Renal cortical epithelial cell (primary cell): ENCODE measurements around the gene WDR90. TPM values are rescaled to one million over a fixed set of nuclear protein-coding genes. Genes with fewer than 3 reads are reported as not detected.

ENCODE experiments used
- DNase-seq: peaks from one replicate; pipeline ENCODE4 v3.0.0-alpha.2; 2011; ENCODE audit warnings: low read depth
- total RNA-seq: library from RNA; depleted of rRNA; stranded (reverse); fragments of >200 nt; gene quantifications from 2 replicates; pipeline ENCODE4 v1.2.3, GENCODE V29; 2014

WDR90 gene
- total RNA-seq, 1 donor from 2014 or later = 18.5 TPM

DNA sequence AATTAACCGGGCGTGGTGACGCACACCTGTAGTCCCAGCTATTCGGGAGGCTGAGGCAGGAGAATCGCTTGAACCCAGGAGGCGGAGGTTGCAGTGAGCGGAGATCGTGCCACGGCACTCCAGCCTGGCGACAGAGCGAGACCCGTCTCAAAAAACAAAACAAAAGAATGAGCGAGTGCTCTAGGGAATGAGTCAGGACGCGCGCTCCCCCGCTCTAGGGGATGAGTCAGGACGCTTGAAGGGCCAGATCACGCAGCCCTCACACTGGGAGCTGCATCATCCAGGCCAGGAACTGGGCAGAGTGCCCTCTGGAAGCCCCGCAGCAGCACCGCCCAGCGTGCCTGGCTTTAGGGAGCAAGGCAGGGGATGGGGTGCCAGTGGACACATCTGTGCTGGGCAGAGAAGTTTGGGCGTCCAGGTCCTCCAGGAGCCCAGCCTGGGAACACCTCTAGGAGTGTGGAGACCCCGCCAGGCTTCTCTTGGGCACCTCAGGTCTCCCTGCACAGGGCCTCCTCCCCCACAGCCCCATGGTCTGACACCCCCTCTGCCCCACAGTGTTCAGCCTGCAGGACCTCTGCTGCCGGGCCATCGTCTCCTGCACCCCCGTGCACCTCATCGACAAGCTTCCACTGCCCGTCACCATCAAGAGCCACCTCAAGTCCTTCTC, 22.2 kb upstream of the WDR90 start:
- DNase-seq = peak; percentile 88

- peak; percentile 63 for DNase-seq
Measured at GRCh38 chr16:627454-628239, 21.5 kb upstream of the WDR90 start.

GRCh38 chr16:628321-629061, 20.7 kb upstream of the WDR90 start:
- DNase-seq = no peak

GRCh38 chr16:629185-629832, 19.9 kb upstream of the WDR90 start:
- no peak for DNase-seq

DNA sequence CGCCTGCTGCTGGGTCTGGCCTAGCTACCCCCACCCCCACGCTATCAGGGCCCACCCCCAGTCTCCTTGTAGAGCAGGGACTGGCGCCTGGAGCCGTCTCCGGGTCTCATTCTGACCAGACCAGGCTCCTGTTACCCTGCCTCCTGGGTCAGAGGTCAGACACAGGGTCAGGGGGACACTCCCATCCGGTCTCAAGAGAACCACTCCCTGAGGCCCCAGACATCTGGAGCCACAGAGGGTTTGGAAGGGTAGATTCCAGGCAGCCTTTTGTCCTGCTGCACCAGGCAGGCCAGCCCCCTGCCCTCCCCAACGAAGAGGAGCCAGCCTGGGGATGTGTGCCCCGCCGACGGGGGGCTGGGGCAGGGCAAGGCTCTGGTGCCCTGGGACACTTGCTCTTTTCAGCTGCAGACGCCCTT, 19.3 kb upstream of the WDR90 start:
- no peak for DNase-seq

DNA sequence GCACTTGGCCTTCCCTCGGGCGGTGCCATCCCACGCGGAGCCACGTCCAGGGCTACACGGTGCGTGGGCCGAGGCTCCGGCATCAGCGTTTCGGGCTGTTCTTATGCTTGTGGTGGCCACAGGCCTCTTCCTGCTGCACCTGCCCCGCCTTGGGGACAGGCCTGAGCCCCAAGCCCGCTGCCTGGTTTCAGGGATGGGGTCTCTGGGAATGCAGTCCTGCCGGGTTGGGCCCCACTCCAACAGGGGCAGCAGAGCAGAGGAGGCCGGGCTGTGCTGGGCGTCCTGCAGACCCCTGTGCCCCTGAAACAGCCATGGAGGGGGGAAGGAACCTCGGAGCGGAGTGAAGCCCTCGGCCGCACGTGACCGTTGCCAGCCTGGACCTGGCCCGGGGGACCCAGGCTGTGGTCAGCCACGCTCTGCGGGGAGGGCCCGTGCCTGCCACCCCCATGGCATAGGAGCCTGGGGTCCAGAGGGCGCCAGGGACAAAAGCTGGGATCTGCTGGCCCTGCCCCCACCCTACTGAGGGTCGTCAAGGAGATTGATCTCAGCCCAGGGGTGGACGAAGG, 18.8 kb upstream of the WDR90 start:
- DNase-seq = no peak

DNA sequence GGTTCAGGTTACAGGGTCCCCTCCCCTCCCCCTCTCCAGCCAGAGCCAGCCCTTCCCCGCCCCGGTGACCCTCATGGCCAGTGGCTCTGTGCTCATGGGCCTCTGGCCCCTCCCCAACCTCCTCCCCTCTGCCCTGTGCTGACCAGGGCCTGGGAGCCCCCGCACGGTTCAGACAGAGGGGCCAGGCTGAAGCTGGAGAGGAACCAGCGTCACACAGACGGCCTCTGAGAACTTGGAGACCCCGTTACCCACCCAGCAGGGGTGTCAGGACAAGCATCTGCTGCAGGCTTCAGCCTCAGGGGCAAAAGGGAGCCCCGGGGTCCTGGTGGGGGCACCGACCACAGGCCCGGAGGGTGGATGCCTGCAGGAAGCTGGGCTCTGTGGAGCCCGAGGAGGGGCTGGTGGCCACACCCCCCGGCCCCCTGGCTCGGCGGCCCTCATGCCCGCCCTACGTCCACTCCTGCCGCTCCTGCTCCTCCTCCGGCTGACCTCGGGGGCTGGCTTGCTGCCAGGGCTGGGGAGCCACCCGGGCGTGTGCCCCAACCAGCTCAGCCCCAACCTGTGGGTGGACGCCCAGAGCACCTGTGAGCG, 18.3 kb upstream of the WDR90 start, which contains the start of gene WFIKKN1:
TSS of gene WFIKKN1 (plus strand) at position 171 of the 591 bp plus-strand sequence. CDS start at position 440, 269 bp downstream.
- DNase-seq = no peak

- no peak for DNase-seq
Measured at GRCh38 chr16:631808-632358, 17.3 kb upstream of the WDR90 start.

DNA sequence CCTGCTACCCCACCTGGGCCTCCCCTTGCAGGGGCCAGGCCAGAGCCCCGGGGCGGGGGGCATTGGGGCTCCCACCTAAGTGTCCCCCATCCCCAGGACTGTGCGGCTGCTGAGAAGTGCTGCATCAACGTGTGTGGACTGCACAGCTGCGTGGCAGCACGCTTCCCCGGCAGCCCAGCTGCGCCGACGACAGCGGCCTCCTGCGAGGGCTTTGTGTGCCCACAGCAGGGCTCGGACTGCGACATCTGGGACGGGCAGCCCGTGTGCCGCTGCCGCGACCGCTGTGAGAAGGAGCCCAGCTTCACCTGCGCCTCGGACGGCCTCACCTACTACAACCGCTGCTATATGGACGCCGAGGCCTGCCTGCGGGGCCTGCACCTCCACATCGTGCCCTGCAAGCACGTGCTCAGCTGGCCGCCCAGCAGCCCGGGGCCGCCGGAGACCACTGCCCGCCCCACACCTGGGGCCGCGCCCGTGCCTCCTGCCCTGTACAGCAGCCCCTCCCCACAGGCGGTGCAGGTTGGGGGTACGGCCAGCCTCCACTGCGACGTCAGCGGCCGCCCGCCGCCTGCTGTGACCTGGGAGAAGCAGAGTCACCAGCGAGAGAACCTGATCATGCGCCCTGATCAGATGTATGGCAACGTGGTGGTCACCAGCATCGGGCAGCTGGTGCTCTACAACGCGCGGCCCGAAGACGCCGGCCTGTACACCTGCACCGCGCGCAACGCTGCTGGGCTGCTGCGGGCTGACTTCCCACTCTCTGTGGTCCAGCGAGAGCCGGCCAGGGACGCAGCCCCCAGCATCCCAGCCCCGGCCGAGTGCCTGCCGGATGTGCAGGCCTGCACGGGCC, 16.5 kb upstream of the WDR90 start:
- DNase-seq = no peak

GRCh38 chr16:633336-634050, 15.7 kb upstream of the WDR90 start:
- no peak for DNase-seq

DNA sequence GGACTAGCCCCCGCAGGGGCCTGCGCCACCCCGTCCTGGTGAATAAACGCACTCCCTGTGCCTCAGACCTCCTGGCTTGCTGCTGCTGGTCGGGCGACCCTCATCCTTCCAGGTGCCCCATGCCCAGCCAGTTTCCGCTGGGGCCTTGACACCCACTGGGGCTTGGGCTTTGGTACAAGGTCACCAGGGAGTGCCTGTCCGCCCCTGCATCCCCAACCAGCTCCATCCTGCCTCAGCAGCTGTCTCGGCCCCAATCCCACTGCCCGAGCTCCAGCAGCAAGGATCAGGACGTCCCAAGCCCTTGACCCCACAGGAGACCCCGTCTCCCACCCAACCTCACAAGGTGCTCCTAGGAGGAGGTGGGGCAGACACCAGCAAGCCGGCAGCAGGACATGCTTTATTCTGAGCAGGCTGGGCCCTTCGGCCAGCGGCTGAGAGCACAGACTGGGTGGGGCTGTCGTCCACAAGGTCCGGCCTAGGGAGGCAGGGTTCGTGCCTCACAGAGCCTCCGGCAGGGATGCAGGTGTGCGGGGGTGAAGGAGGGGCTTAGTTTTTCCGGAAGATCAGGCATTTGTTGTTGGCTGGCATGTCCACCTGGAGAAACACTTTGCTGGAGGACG, 15.0 kb upstream of the WDR90 start:
- DNase-seq = no peak

- DNase-seq = no peak
Measured at GRCh38 chr16:634996-635395, 14.2 kb upstream of the WDR90 start.

DNA sequence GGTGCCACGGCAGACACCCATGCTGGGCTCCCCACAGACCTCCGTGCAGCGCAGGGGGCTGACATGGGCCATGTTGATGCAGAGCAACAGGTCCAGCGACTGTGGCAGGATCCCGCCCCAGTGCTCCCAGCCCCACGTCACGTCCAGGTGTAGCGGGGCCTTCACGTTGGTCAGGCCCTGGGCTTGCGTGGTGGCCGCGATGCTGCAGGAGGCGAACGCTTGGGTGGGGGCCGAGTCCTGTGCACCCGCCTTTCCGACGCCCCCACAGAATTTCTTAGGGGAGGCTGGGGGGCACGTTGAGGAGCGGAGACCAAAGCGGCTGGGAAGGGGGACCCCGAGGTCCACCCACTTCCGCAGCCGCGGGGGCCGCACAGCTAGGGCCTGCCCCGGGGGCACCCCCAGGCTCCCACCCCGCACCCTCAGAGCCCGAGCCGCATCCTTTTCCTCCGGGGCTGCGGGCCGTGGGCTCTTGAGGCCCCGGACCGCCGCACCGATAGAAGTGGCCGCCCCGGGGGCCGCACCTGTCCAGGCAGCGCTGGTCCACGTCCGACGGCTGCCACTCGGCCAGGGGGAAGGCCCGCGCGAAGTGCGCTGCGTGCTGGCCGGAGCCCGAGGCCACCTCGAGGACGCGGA, 13.5 kb upstream of the WDR90 start:
- DNase-seq = no peak

GRCh38 chr16:636206-637080, 12.7 kb upstream of the WDR90 start, which contains the start of gene METTL26:
TSS of gene METTL26 (minus strand) at chr16:636305. CDS start at chr16:636290, 15 bp downstream.
- peak; percentile 84 for DNase-seq

- DNase-seq = no peak
Measured at GRCh38 chr16:637081-638018, 11.8 kb upstream of the WDR90 start.

GRCh38 chr16:638034-638543, 11.1 kb upstream of the WDR90 start:
- DNase-seq = no peak
